SU-DHL-6 (cell line): Measurements from ENCODE around the gene GGA1.

Experiments
- EZH2phosphoT487 ChIP-seq: fragments of 200-600 bp; sonication (generic), shearing (Covaris generic); conservative IDR thresholded peaks from 2 replicates; pipeline ENCODE4 v1.6.1; 2018; ENCODE audit warnings: mild to moderate bottlenecking, antibody characterized with exemption, low read length, moderate library complexity, mixed read lengths
- TF ChIP-seq, protein P1 (sequence below): fragments of 200-600 bp; sonication (generic); IDR thresholded peaks from one replicate; pipeline ENCODE4 v1.5.1; 2017; ENCODE audit warnings: antibody characterized with exemption, mild to moderate bottlenecking, low read length, moderate library complexity; ENCODE audit not compliant: insufficient read depth, poor library complexity, severe bottlenecking

GRCh38 chr22:37565830-37566229, 42.8 kb upstream of the GGA1 start:
- TF ChIP-seq, protein P1, sequence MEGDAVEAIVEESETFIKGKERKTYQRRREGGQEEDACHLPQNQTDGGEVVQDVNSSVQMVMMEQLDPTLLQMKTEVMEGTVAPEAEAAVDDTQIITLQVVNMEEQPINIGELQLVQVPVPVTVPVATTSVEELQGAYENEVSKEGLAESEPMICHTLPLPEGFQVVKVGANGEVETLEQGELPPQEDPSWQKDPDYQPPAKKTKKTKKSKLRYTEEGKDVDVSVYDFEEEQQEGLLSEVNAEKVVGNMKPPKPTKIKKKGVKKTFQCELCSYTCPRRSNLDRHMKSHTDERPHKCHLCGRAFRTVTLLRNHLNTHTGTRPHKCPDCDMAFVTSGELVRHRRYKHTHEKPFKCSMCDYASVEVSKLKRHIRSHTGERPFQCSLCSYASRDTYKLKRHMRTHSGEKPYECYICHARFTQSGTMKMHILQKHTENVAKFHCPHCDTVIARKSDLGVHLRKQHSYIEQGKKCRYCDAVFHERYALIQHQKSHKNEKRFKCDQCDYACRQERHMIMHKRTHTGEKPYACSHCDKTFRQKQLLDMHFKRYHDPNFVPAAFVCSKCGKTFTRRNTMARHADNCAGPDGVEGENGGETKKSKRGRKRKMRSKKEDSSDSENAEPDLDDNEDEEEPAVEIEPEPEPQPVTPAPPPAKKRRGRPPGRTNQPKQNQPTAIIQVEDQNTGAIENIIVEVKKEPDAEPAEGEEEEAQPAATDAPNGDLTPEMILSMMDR = no peak
- TF ChIP-seq EZH2phosphoT487 = no peak
